22Rv1 (cell line): Measurements from ENCODE around the gene ZCCHC2.

Experiments used
- ZFX ChIP-seq: fragments of 450-650 bp; IDR thresholded peaks from 2 replicates; pipeline ENCODE4 v1.6.1; 2017; ENCODE audit warnings: antibody characterized with exemption, borderline replicate concordance
- TF ChIP-seq, protein P1 (sequence below): fragments of 450-650 bp; IDR thresholded peaks from 2 replicates; pipeline ENCODE4 v1.5.1; 2017; ENCODE audit warnings: mild to moderate bottlenecking

DNA sequence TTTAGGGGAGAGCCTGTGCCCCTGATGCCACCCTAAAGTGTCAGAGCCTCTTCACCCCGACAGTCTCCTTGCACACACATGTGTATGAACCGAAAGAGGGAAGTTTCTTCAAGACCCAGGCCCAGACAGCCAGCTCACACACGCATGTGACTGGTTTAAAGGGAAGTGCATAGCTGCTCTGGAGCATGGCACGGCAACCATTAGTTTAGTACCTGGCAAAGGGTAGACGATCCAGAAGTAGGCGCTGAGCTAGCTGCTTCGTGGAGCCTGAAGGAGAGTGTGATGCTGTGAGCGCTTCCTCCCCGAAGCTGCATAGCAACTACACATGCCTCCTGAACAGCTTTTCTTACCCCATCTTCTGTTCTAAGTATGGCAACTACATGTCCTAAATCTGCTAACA, 91.7 kb downstream of the ZCCHC2 start:
- TF ChIP-seq, protein P1, sequence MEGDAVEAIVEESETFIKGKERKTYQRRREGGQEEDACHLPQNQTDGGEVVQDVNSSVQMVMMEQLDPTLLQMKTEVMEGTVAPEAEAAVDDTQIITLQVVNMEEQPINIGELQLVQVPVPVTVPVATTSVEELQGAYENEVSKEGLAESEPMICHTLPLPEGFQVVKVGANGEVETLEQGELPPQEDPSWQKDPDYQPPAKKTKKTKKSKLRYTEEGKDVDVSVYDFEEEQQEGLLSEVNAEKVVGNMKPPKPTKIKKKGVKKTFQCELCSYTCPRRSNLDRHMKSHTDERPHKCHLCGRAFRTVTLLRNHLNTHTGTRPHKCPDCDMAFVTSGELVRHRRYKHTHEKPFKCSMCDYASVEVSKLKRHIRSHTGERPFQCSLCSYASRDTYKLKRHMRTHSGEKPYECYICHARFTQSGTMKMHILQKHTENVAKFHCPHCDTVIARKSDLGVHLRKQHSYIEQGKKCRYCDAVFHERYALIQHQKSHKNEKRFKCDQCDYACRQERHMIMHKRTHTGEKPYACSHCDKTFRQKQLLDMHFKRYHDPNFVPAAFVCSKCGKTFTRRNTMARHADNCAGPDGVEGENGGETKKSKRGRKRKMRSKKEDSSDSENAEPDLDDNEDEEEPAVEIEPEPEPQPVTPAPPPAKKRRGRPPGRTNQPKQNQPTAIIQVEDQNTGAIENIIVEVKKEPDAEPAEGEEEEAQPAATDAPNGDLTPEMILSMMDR, result no peak
- no peak for TF ChIP-seq ZFX
